Endothelial cell of umbilical vein (primary cell): ENCODE data around the gene SBK1. TPM values are rescaled to one million over a fixed set of nuclear protein-coding genes. Genes with fewer than 3 reads are reported as not detected.

Experiments
- BruUV-seq: library from RNA; stranded (reverse); fragments of 400-500 nt; replicated peaks from 2 replicates; lab custom pipeline; 2021; lab: Mats Ljungman, UMichigan
- CTCF ChIA-PET: fragments of 300-600, 350-600 bp; sonication (Branson Sonifier 250); formaldehyde crosslinking; loops from one replicate; lab custom pipeline; 2021; ENCODE audit warnings: antibody characterized with exemption, inconsistent platforms; lab: Charles Lee
- POLR2A ChIA-PET: fragments of 300-600, 350-600 bp; sonication (Branson Sonifier 250); formaldehyde crosslinking; loops from one replicate; lab custom pipeline; 2021; ENCODE audit warnings: antibody characterized with exemption, inconsistent platforms; lab: Charles Lee
- DNase-seq: peaks from one replicate; pipeline ENCODE4 v3.0.0-alpha.2; 2011; ENCODE audit warnings: low read depth, low spot score
- FAIRE-seq: peaks from 2 replicates; lab custom pipeline; 2011; peaks lifted over from hg19 to GRCh38; lab: Jason Lieb, UNC
- H2AFZ ChIP-seq: 2 replicates; pipeline ENCODE4 v1.6.0; 2012; ENCODE audit warnings: low read depth, low read length, control low read depth, inconsistent platforms
- H3K27ac ChIP-seq: 2 replicates; pipeline ENCODE4 v1.5.1; 2011; ENCODE audit warnings: low read depth, mild to moderate bottlenecking, control low read depth, low read length, moderate library complexity; ENCODE audit not compliant: insufficient read depth
- H3K27me3 ChIP-seq, 2 experiments: 2 replicates each; pipeline versions ENCODE4 v1.6.0 to v1.6.1; 2011; ENCODE audit warnings: low read length in 2 of 2, mixed read lengths in 1 of 2; ENCODE audit not compliant: control insufficient read depth in 2 of 2, insufficient read depth in 2 of 2
- H3K36me3 ChIP-seq, 2 experiments: 2 replicates in 1 of 2; 3 replicates in 1 of 2; pipeline ENCODE4 v1.5.1; 2011; ENCODE audit warnings: low read length in 2 of 2, mild to moderate bottlenecking in 1 of 2, moderate library complexity in 1 of 2; ENCODE audit not compliant: control insufficient read depth in 2 of 2, insufficient read depth in 2 of 2; ENCODE audit errors: extremely low read depth in 1 of 2
- H3K4me1 ChIP-seq: 3 replicates; pipeline ENCODE4 v1.5.1; 2011; ENCODE audit warnings: mild to moderate bottlenecking, low read length; ENCODE audit not compliant: control insufficient read depth, insufficient read depth; ENCODE audit errors: extremely low read depth
- H3K4me2 ChIP-seq: 2 replicates; pipeline ENCODE4 v1.6.1; 2011; ENCODE audit warnings: low read length, control low read depth, mixed read lengths; ENCODE audit not compliant: insufficient read depth
- H3K4me3 ChIP-seq, 3 experiments: fragments of 200-600 bp in 1 of 3; sonication (generic), shearing (Covaris generic) in 1 of 3; replicated peaks in 1 of 3; 2 replicates each; pipeline ENCODE4 v1.5.1; 2011 to 2016; ENCODE audit warnings: control low read depth in 3 of 3, low read length in 3 of 3, mild to moderate bottlenecking in 2 of 3, inconsistent platforms in 1 of 3, low read depth in 1 of 3, moderate library complexity in 1 of 3; ENCODE audit not compliant: insufficient read depth in 1 of 3
- H3K79me2 ChIP-seq: 2 replicates; pipeline ENCODE4 v1.6.0; 2012; ENCODE audit warnings: low read length, inconsistent platforms; ENCODE audit not compliant: control insufficient read depth, insufficient read depth
- H3K9ac ChIP-seq: replicated peaks from 2 replicates; pipeline ENCODE3; 2011; ENCODE audit warnings: low read length, control low read depth; ENCODE audit not compliant: insufficient read depth; ENCODE audit errors: extremely low read depth
- H3K9me1 ChIP-seq: replicated peaks from 3 replicates; pipeline ENCODE4 v1.6.0; 2011; ENCODE audit warnings: mild to moderate bottlenecking, low read length; ENCODE audit not compliant: control insufficient read depth, insufficient read depth; ENCODE audit errors: extremely low read depth
- H3K9me3 ChIP-seq: replicated peaks from 2 replicates; pipeline ENCODE4 v1.5.1; 2012; ENCODE audit warnings: low read length, inconsistent platforms; ENCODE audit not compliant: control insufficient read depth, insufficient read depth
- H4K20me1 ChIP-seq: replicated peaks from 2 replicates; pipeline ENCODE3; 2011; ENCODE audit warnings: mild to moderate bottlenecking, low read length; ENCODE audit not compliant: control insufficient read depth, insufficient read depth; ENCODE audit errors: extremely low read depth
- EZH2 ChIP-seq: IDR thresholded peaks from 2 replicates; pipeline ENCODE4 v1.6.1; 2012; ENCODE audit warnings: borderline replicate concordance, low read depth, mild to moderate bottlenecking, moderate library complexity, low read length, inconsistent platforms; ENCODE audit not compliant: severe bottlenecking
- FOS ChIP-seq: IDR thresholded peaks from 2 replicates; pipeline ENCODE4 v1.6.1; 2011; ENCODE audit warnings: mild to moderate bottlenecking, low read length, moderate library complexity, borderline replicate concordance; ENCODE audit not compliant: insufficient read depth
- GATA2 ChIP-seq: IDR thresholded peaks from 2 replicates; pipeline ENCODE4 v1.7.0; 2011; ENCODE audit warnings: low read depth, mild to moderate bottlenecking, moderate library complexity, mixed read lengths, low read length; ENCODE audit not compliant: insufficient read length, insufficient read depth
- POLR2AphosphoS5 ChIP-seq: IDR thresholded peaks from 2 replicates; pipeline ENCODE4 v1.6.1; 2012; ENCODE audit warnings: low read depth, mild to moderate bottlenecking, control low read depth, low read length, moderate library complexity; ENCODE audit not compliant: insufficient read depth
- dilution Hi-C: fragments of 300-500 bp; cut with MboI; formaldehyde crosslinking; loops from one replicate; pipeline ENCODE4 v1.15.0; 2019; ENCODE audit warnings: low sequenced_read_pairs; ENCODE audit not compliant: extremely low pct_ligation_motif_present
- intact Hi-C: fragments of 100-400 bp; cut with micrococcal nuclease; formaldehyde crosslinking; loops from one replicate; pipeline ENCODE4 v1.10.0; 2022
- polyA plus RNA-seq, 4 experiments: library from polyadenylated mRNA; depleted of rRNA in 3 of 4; stranded (reverse) in 3 of 4; unstranded in 1 of 4; fragments of >200 nt; gene quantifications; 2 replicates each; pipeline versions ENCODE4 v1.2.1 to v1.2.3, GENCODE V29; 2011 to 2012; ENCODE audit warnings: missing spikeins in 1 of 4
- total RNA-seq: library from RNA; stranded (reverse); gene quantifications from 2 replicates; pipeline ENCODE4 v1.2.3, GENCODE V29; 2021

The SBK1 gene
- total and polyA plus RNA-seq, 2 donors (not counting 3 experiments of a cell fraction or from before 2014, with no cell fraction given), result 0.19 to 0.51 TPM

- Histone ChIP-seq H4K20me1 (no peaks in the 10 kb centered on the region), H2AFZ (no peak overlapping the region), H3K27me3 (peaks cover 12 to 22% of the 10 kb centered on the region in 2 experiments), H3K4me2 (no peak overlapping the region), H3K36me3 (no peaks in the 10 kb centered on the region), H3K9me1 (no peaks in the 10 kb centered on the region), H3K9me3 (no peaks in the 10 kb centered on the region), H3K4me1 (peaks cover 5% of the 10 kb centered on the region), H3K27ac (no peak overlapping the region), H3K9ac (no peak overlapping the region), H3K79me2 (no peaks in the 10 kb centered on the region), H3K4me3 (no peak overlapping the region)
- FAIRE-seq (no peak), DNase-seq (no peak)
- ChIA-PET POLR2A (no interaction called here), CTCF (interaction anchor here (1.0 kb wide), 1 partner anchor 26 kb away, joined by 3 read pairs; no protein-coding TSS in a partner anchor)
- dilution Hi-C loops, result no loop called here
- BruUV-seq, result no TSS peak
- no peak for TF ChIP-seq POLR2AphosphoS5
- intact Hi-C loops, result no loop called here
Observed at GRCh38 chr16:28290859-28291254, 1.5 kb upstream of the SBK1 start.

DNA sequence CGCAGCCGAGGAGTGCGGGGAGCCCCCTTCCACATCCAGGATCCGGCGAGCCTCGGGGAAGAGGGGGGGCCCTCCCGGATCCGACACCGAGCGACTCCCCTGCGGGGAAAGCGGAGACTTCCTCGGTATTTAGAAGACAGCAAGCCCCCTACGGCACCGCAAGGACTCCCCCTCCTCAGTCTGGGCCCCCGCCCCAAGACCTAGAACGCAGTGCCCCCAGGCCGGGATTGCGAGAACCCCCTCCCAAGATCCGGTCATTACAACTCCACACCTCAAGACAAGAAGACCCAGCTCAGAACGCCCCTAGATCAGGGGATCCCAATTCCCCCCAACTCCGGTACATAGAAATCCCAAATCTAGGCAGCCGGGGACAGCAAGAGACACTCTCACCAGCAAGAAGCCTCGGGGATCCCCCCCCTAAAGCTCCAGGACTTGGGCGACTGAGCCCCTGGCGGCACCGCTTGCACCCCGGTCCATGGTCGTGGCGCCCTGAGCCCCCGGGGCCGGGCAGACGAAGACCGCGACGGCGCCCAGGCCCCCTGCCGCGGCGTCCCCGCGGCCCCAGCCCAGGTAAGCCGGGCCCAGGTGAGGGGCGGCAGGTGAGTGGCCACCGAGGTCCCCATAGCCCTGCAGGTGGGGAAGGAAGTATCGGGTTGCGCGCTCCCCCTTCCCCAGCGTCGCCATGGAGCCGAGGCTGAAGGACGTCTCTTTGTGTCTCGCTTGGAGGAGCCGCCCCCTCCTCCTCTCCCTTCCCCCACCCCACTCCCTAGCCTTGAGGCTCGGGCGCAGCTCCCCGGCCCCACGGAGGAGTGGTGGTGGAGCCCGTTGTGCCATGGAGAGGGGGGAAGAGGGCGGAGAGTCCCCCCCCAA is 641 bp downstream of the SBK1 start:
- intact Hi-C loops, result no loop called here
- TF ChIP-seq EZH2 (peak; percentile 49), GATA2 (no peak), FOS (no peak)
- H4K20me1 ChIP-seq, result no peaks in the 10 kb centered on the region
- ChIA-PET CTCF (interaction anchor here (0.7 to 1.3 kb wide), 2 partner anchors 12 to 15 kb away, joined by 3 read pairs; no protein-coding TSS in a partner anchor), POLR2A (no interaction called here)
- no TSS peak for BruUV-seq
- no peaks in the 10 kb centered on the region for H3K9me3 ChIP-seq
- peaks cover 5% of the 10 kb centered on the region for H3K4me1 ChIP-seq
- H3K4me3 ChIP-seq, result peak overlapping the region in 2 of 3 experiments; percentile 42 to 45
- no peak overlapping the region for H3K27ac ChIP-seq
- FAIRE-seq, result no peak
- peak overlapping the region; percentile 42 for H3K4me2 ChIP-seq
- H3K79me2 ChIP-seq, result no peaks in the 10 kb centered on the region
- peaks cover 12 to 21% of the 10 kb centered on the region in 2 experiments for H3K27me3 ChIP-seq
- H3K9ac ChIP-seq, result no peak overlapping the region
- dilution Hi-C loops, result no loop called here
- no peak for DNase-seq
- H2AFZ ChIP-seq, result peak overlapping the region; percentile 72
- H3K36me3 ChIP-seq, result no peaks in the 10 kb centered on the region
- no peaks in the 10 kb centered on the region for H3K9me1 ChIP-seq
